ENCODE data around the gene RBM17. TPM values are rescaled to one million over a fixed set of nuclear protein-coding genes. Genes with fewer than 3 reads are reported as not detected.
"Not testable (repeated sequence)": the region's sequence is repeated elsewhere in the genome, so short reads cannot be mapped to it uniquely, and the experiment has no call there.

The RBM17 gene
- polyA plus RNA-seq, 1 donor from 2014 or later: 118 TPM

- H3K27me3 Mint-ChIP-seq, H3K9me3 Mint-ChIP-seq, H3K36me3 Mint-ChIP-seq: not testable (repeated sequence)
- H3K4me1 Mint-ChIP-seq: peaks cover 41 to 59% (median 53%) of the 10 kb centered on the region in 3 donors
- H3K4me3 Mint-ChIP-seq: peak overlapping the region in 2 of 4 donors; percentile 21 to 70
- peak overlapping the region in 2 of 3 donors; percentile 0 to 63 for H3K27ac Mint-ChIP-seq
Measured at GRCh38 chr10:6064726-6065125, 24.1 kb upstream of the RBM17 start.

DNA sequence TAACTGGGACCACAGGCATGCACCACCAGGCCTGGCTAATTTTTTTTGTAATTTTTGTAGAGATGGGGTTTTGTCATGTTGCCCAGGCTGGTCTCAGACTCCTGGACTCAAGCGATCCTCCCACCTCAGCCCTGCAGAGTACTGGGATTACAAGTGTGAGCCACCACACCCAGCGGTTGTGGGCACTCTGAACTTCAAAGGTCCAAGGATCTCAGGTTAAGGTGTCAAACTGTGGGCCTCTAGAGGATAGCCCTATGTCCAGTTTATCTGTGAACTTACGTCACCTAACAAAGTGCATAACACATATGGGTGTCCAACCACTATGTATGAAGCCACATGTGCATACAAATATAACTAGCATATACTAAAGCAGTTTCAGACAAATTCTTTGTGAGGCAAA lies 23.4 kb upstream of the RBM17 start:
- H3K4me3 Mint-ChIP-seq: peak overlapping the region in 1 of 4 donors; percentile 10
- peak overlapping the region in 2 of 3 donors; percentile 0 to 63 for H3K27ac Mint-ChIP-seq
- H3K36me3 Mint-ChIP-seq: no peaks in the 10 kb centered on the region
- H3K4me1 Mint-ChIP-seq: peaks cover 43 to 59% (median 54%) of the 10 kb centered on the region in 3 donors
- peaks cover 2% of the 10 kb centered on the region for H3K27me3 Mint-ChIP-seq
- peaks cover 0 to 4% (median 0%) of the 10 kb centered on the region in 3 donors for H3K9me3 Mint-ChIP-seq

GRCh38 chr10:6065835-6066234 lies 23.0 kb upstream of the RBM17 start:
- Mint-ChIP-seq H3K27me3 (peaks cover 2% of the 10 kb centered on the region), H3K9me3 (peaks cover 0 to 4% (median 0%) of the 10 kb centered on the region in 3 donors), H3K4me1 (peaks cover 44 to 61% (median 56%) of the 10 kb centered on the region in 3 donors), H3K27ac (peak overlapping the region in 2 of 3 donors; percentile 0 to 32), H3K4me3 (peak overlapping the region in 2 of 4 donors; percentile 10 to 68), H3K36me3 (no peaks in the 10 kb centered on the region)

GRCh38 chr10:6067457-6067856 lies 21.4 kb upstream of the RBM17 start:
- H3K4me3 Mint-ChIP-seq: peak overlapping the region in 3 of 4 donors; percentile 39 to 46 (median 45)
- H3K4me1 Mint-ChIP-seq: peaks cover 50 to 71% (median 62%) of the 10 kb centered on the region in 3 donors
- H3K36me3 Mint-ChIP-seq: no peaks in the 10 kb centered on the region
- peaks cover 2% of the 10 kb centered on the region for H3K27me3 Mint-ChIP-seq
- H3K27ac Mint-ChIP-seq: peak overlapping the region in 2 of 3 donors; percentile 76 to 78
- H3K9me3 Mint-ChIP-seq: peaks cover 0 to 4% (median 0%) of the 10 kb centered on the region in 3 donors

- H3K9me3 Mint-ChIP-seq: peaks cover 0 to 4% (median 0%) of the 10 kb centered on the region in 3 donors
- no peaks in the 10 kb centered on the region for H3K36me3 Mint-ChIP-seq
- H3K4me1 Mint-ChIP-seq: peaks cover 53 to 74% (median 64%) of the 10 kb centered on the region in 3 donors
- H3K4me3 Mint-ChIP-seq: peak overlapping the region in 3 of 4 donors; percentile 46 to 94 (median 86)
- H3K27me3 Mint-ChIP-seq: peaks cover 2% of the 10 kb centered on the region
- H3K27ac Mint-ChIP-seq: peak overlapping the region; percentile 76 to 99 (median 96)
Measured at GRCh38 chr10:6068006-6068405, 20.8 kb upstream of the RBM17 start.

GRCh38 chr10:6068422-6068821 lies 20.4 kb upstream of the RBM17 start:
- Mint-ChIP-seq H3K9me3 (peaks cover 0 to 4% (median 0%) of the 10 kb centered on the region in 3 donors), H3K4me3 (peak overlapping the region; percentile 46 to 94 (median 78)), H3K36me3 (no peaks in the 10 kb centered on the region), H3K27ac (peak overlapping the region; percentile 76 to 99 (median 96)), H3K27me3 (peaks cover 2% of the 10 kb centered on the region), H3K4me1 (peaks cover 53 to 76% (median 66%) of the 10 kb centered on the region in 3 donors)

DNA sequence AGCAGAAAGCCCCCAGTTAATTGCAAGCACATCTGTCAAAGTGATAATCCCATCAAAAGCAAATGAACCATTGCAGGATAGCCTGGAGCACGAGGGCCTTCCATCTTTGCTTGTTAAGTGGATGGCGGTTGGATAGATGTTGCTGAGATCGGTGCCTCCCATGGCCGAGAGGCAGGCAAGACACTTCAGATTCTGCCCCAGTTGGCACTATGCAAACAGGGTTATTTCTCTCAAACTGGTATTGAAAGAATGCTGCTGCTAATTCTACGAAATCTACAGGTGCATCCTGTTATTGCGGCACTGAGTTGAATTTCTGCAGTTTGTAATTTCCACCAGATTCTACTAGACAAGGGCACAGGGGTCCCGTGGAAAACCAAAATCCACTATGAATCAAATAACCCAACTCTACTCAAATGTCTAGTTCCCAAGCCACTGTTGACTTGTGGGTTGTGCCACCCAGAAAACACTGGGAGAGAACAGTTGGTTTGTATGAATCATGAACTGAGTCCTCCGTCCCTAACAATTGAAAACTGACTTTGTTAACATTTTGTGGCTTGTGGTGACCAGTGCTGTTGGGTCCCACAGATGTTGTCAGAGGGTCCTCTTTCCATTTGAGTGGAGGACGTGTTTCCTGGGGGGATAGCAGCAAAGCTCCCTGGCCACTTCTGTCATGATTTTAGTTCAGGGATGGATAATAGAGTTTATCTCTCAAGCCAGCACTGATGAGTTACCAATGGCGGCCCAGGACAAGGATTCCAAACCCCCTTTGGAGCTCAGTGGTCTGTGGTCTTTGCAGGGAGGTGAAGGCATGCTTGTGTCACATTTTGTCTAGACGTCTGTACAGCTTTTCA lies 19.5 kb upstream of the RBM17 start:
- no peaks in the 10 kb centered on the region for H3K36me3 Mint-ChIP-seq
- peak overlapping the region; percentile 76 to 99 (median 96) for H3K27ac Mint-ChIP-seq
- peaks cover 0 to 4% (median 0%) of the 10 kb centered on the region in 3 donors for H3K9me3 Mint-ChIP-seq
- peaks cover 53 to 79% (median 69%) of the 10 kb centered on the region in 3 donors for H3K4me1 Mint-ChIP-seq
- H3K4me3 Mint-ChIP-seq: peak overlapping the region; percentile 46 to 94 (median 78)
- peaks cover 2% of the 10 kb centered on the region for H3K27me3 Mint-ChIP-seq

DNA sequence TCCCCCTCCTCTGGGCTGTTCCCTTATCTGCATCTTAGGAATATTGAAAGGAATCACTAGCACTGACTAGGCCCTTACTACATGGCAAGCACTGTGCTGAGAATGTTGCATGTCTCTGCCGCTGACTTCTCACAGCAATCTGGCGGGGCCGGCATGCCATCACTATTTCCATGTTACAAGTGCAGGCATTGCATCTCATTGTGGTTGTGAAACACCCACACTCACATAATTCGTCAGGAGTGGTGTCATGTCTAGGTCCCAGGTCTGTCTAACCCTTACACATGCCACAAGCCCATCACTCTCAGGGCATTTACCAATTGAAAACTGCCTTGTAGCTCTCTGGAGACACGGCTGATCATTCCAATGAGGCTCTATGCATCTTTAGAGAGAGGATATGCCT lies 18.2 kb upstream of the RBM17 start:
- no peaks in the 10 kb centered on the region for H3K36me3 Mint-ChIP-seq
- H3K4me1 Mint-ChIP-seq: peaks cover 50 to 74% (median 62%) of the 10 kb centered on the region in 3 donors
- peak overlapping the region in 2 of 3 donors; percentile 76 to 98 for H3K27ac Mint-ChIP-seq
- peak overlapping the region; percentile 26 to 86 (median 66) for H3K4me3 Mint-ChIP-seq
- H3K27me3 Mint-ChIP-seq: no peaks in the 10 kb centered on the region
- no peaks in the 10 kb centered on the region for H3K9me3 Mint-ChIP-seq

DNA sequence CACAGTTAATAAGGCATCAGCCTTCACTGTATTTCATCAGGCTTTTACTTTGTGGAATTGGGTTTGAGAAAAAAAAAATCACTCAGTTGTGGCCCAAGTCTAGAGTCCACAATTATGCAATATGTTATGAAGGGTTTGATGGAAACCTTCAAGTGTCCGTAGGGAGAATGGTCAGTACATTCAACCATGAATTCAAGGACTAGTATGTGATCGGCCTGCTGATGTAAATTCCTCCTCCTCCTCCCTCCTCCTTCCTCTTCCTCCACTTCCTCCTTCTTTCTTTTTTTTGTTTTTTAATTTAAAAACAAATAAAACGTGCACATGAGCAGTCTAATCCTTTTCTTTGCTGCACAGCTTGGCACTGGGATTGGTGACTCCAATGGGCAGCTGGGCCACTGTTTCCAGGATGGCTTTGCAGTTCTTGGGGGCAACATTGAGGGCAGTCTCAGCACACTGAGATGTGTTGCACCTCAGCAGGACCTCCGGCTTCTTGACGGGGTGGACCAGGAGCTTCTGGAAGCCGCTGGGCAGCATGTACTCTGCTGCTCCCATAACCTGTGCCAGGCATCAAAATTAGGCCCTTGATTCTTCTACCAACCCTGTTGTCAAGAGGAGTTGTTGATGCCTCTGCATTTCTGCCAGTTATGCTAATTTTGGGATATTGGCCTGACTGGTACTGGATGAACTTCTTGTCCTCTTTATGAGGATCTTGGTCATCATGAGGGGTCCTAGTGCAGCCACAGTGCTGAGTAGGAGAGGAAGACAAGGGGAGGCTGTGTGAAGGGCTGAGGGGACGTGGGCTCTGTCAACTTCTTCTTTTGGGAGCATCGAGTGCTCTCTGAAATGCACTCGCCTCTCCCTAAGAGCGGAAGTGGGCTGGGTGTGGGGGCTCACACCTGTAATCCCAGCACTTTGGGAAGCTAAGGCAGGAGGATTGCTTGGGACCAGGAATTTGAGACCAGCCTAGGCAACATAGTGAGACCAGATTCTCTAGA lies 17.4 kb upstream of the RBM17 start:
- no peaks in the 10 kb centered on the region for H3K36me3 Mint-ChIP-seq
- peak overlapping the region; percentile 76 to 98 (median 97) for H3K27ac Mint-ChIP-seq
- peak overlapping the region; percentile 76 to 92 (median 87) for H3K4me3 Mint-ChIP-seq
- H3K4me1 Mint-ChIP-seq: peaks cover 45 to 66% (median 53%) of the 10 kb centered on the region in 3 donors
- no peaks in the 10 kb centered on the region for H3K9me3 Mint-ChIP-seq
- H3K27me3 Mint-ChIP-seq: no peaks in the 10 kb centered on the region

DNA sequence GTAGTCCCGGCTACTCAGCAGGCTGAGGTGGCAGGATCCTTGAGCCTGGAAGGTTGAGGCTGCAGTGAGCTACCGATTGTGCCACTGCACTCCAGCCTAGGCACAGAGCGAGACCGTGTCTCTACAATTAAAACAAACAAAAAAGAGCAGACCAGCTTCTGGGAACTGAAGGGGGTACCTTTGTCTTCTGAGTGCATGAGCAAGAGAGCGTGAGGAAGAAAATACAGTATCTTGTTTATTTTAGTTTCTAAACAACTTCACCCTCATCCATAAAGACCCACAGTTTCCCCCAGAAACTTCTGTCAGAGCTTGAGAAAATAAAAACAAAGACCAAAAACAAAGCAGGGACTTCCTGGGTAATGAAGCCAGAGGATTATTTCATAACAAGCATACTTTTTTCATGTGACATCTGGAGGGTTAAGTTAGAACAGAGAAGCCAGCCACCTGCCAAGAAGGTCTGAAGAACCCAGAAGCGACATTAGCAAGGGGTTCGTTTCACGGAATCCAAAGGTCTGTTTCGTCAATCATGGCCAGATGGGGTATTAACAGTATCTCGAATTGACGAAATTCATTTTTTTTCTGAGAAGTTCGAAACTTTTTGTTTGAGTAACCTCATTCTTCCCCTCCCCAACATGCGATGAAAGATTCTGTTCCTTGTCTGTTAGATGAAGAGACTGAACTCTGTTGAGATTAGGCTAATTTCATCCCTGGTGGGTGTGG lies 16.5 kb upstream of the RBM17 start:
- Mint-ChIP-seq H3K36me3 (no peaks in the 10 kb centered on the region), H3K27ac (peak overlapping the region; percentile 76 to 98 (median 97)), H3K4me3 (peak overlapping the region; percentile 76 to 92 (median 87)), H3K9me3 (no peaks in the 10 kb centered on the region), H3K27me3 (no peaks in the 10 kb centered on the region), H3K4me1 (peaks cover 47 to 63% (median 52%) of the 10 kb centered on the region in 3 donors)

GRCh38 chr10:6074489-6075301 lies 14.1 kb upstream of the RBM17 start:
- Mint-ChIP-seq H3K27ac (no peak overlapping the region), H3K9me3 (no peaks in the 10 kb centered on the region), H3K36me3 (no peaks in the 10 kb centered on the region), H3K4me1 (peaks cover 30 to 40% (median 31%) of the 10 kb centered on the region in 3 donors), H3K4me3 (no peak overlapping the region), H3K27me3 (no peaks in the 10 kb centered on the region)

DNA sequence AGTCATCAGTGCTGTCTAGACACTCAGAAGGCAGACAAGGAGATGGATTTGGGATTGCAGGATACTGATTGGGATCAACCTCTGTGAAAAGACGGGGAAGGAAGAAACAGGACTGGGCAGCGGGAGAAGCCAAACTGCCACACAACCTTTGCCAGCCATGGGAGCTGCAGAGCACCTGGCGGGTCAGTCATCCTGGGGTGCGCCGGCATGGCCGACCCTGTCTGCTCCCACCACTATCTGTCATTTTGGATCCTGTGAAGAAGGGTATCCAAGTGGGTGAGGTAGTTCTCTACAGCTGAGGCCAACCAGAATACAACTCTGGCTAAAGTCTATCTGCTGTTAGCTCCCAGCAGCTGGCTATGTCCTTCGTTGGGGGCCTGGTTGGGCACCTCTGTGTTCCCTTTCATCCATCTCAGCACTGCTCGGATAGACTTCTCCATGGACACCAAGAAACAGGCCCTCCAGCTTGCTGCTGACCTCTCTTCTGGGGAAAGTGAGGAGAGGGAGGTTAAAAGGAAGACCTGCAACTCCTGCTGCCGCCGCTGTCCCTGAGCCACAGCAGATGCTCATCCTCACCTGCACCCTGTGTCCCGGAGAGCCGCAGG lies 11.7 kb upstream of the RBM17 start:
- peaks cover 12 to 21% (median 13%) of the 10 kb centered on the region in 3 donors for H3K4me1 Mint-ChIP-seq
- no peaks in the 10 kb centered on the region for H3K9me3 Mint-ChIP-seq
- peak overlapping the region in 2 of 3 donors; percentile 18 to 66 for H3K27ac Mint-ChIP-seq
- H3K4me3 Mint-ChIP-seq: no peak overlapping the region
- peaks cover 1% of the 10 kb centered on the region for H3K27me3 Mint-ChIP-seq
- H3K36me3 Mint-ChIP-seq: peaks cover 1% of the 10 kb centered on the region

GRCh38 chr10:6079044-6079443 lies 9.8 kb upstream of the RBM17 start:
- peaks cover 4 to 16% (median 8%) of the 10 kb centered on the region in 3 donors for H3K4me1 Mint-ChIP-seq
- no peaks in the 10 kb centered on the region for H3K9me3 Mint-ChIP-seq
- no peak overlapping the region for H3K4me3 Mint-ChIP-seq
- H3K27ac Mint-ChIP-seq: no peak overlapping the region
- H3K36me3 Mint-ChIP-seq: peaks cover 1% of the 10 kb centered on the region
- H3K27me3 Mint-ChIP-seq: peaks cover 3% of the 10 kb centered on the region

All from IgD-negative memory B cell (primary cell).